ENCODE data around the gene C9orf72.
"Not testable (repeated sequence)": the region's sequence is repeated elsewhere in the genome, so short reads cannot be mapped to it uniquely, and the experiment has no call there.

C9orf72 gene, protein sequence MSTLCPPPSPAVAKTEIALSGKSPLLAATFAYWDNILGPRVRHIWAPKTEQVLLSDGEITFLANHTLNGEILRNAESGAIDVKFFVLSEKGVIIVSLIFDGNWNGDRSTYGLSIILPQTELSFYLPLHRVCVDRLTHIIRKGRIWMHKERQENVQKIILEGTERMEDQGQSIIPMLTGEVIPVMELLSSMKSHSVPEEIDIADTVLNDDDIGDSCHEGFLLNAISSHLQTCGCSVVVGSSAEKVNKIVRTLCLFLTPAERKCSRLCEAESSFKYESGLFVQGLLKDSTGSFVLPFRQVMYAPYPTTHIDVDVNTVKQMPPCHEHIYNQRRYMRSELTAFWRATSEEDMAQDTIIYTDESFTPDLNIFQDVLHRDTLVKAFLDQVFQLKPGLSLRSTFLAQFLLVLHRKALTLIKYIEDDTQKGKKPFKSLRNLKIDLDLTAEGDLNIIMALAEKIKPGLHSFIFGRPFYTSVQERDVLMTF

DNA sequence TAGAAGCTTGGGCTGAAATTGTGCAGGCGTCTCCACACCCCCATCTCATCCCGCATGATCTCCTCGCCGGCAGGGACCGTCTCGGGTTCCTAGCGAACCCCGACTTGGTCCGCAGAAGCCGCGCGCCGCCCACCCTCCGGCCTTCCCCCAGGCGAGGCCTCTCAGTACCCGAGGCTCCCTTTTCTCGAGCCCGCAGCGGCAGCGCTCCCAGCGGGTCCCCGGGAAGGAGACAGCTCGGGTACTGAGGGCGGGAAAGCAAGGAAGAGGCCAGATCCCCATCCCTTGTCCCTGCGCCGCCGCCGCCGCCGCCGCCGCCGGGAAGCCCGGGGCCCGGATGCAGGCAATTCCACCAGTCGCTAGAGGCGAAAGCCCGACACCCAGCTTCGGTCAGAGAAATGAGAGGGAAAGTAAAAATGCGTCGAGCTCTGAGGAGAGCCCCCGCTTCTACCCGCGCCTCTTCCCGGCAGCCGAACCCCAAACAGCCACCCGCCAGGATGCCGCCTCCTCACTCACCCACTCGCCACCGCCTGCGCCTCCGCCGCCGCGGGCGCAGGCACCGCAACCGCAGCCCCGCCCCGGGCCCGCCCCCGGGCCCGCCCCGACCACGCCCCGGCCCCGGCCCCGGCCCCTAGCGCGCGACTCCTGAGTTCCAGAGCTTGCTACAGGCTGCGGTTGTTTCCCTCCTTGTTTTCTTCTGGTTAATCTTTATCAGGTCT is at the start of gene C9orf72:
C9orf72 (minus strand) TSS at position 564 of the 716 bp plus-strand sequence. CDS start 6,361 bp downstream, outside the sequence.
- DNase-seq, result peak; percentile 87

DNA sequence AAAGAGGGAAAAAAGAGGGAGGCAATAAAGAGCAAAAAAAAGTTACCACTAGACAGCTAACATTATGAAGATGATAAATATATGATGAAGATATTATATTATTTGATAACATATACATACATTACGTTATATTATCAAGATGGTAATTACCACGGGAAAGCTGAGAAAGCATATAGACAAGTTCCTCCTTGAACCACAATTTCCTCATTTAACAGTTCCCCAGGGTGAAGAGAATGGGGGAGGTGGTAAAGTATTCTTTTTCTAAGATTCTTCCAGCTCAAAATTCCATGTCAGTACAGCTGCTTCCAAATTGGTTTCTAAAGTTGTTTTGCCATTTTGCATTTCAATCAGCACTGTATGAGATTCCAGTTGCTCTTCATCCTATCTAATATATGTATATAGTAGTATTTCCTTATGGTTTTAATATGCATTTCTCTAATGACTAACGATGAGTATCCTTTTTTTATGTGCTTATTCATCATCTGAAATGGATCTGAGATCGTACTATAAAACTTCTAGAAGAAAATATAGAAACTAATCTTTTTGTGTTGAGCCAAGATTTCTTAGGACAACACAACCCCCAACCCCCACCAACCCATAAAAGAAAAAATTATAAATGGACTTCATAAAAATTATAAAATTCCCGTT is 49.5 kb upstream of the C9orf72 start:
- DNase-seq, result no peak

DNA sequence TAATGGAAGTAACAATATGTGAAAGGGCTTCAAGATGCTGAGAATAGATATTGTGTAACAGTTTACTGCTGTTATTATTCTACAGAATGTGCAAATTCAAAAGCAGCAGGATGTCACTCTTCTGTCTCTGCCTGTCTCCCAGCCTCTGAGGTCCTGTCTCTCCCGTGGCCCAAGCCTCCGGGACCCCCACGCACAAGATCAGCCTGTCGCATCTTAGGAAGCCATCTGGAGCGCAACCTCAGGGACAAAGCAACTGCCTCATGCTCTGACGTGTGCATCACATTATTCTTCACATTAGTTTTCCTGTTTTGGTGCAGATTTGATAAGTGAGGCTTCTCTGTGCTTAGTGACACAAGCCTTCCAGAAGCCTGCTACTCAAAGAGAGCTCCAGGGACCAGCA is 46.5 kb upstream of the C9orf72 start:
- no peak for DNase-seq

DNA sequence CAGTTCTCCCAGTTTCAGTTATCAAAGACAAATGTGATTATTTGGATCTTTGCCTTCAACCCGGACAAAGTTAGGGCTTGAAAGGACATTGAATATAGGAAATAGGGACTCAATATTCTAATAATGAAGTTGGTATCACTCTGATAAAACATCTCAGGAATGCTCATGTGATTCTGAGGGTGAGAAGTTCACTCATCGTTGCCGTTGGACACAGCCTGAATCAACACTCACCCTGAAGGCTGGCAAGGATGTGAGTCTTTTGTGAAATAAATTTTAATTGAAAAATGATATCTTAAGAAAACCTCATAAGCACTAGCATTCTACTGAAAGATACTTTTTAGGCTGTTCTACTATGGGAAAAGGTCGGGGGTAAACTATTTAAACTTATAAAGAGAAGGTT is 44.8 kb upstream of the C9orf72 start:
- DNase-seq, result no peak

DNA sequence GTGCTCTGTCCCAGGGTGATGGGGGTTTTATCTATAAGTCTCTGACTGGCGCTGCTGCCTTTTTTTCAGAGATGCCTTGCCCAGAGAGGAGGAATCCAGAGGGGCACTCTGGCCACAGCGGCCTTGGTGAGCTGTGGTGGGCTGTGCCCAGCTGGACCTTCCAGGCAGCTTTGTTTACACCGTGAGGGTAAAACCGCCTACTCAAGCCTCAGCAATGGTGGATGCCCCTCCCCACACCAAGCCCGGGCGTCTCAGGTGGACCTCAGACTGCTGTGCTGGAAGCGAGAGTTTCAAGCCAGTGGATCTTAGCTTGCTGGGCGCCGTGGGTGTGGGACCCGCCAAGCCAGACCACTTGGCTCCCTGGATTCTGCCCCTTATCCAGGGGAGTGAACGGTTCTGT is 41.3 kb upstream of the C9orf72 start:
- DNase-seq, result no peak

DNA sequence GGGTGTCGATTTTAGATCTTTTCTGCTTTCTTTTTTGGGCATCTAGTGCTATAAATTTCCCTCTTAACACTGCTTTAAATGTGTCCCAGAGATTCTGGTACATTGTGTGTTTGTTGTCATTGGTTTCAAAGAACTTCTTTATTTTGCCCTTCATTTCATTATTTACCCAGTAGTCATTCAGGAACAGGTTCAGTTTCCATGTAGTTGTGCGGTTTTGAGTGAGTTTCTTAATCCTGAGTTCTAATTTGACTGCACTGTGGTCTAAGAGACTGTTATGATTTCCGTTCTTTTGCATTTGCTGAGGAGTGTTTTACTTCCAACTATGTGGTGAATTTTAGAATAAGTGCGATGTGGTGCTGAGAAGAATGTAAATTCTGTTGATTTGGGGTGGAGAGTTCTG is 38.8 kb upstream of the C9orf72 start:
- not testable (repeated sequence) for DNase-seq

DNA sequence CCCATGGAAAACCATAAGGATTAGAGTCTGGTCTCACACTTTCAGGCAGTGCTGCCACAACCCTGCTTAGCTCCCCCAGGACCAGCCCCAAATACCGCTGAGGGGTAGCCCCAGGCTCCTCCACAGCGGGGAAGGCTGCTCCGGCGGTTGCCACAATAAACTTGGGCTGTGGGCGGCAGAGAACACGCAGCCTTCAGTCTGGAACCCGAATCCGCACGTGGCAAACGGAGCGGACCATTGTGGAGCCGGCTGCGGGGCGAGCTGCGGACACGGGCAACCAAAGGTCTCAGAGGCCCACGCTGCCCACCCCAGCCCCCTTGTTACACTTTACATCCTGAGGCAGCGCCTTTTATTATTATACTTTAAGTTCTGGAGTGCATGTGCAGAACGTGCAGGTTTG is 37.3 kb upstream of the C9orf72 start:
- DNase-seq, result no peak

DNA sequence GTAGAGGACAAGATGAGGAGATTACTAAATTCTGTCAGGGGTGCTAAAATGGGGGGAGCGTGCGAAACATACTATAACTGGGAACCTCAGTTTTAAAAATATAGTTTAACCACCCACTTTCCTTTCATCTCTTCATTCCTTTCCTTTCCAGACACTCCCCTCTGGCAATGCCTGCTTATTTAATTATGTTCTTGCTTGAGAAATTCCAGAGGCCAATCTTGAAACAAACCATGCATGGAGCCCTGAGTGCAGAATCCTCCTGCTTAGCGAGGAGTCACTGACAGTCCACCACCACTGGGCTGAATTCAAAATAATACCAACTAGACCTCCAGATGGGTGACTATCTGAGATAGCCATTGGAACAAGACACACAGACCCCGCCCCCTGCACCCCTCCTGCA is 29.7 kb upstream of the C9orf72 start:
- no peak for DNase-seq

DNA sequence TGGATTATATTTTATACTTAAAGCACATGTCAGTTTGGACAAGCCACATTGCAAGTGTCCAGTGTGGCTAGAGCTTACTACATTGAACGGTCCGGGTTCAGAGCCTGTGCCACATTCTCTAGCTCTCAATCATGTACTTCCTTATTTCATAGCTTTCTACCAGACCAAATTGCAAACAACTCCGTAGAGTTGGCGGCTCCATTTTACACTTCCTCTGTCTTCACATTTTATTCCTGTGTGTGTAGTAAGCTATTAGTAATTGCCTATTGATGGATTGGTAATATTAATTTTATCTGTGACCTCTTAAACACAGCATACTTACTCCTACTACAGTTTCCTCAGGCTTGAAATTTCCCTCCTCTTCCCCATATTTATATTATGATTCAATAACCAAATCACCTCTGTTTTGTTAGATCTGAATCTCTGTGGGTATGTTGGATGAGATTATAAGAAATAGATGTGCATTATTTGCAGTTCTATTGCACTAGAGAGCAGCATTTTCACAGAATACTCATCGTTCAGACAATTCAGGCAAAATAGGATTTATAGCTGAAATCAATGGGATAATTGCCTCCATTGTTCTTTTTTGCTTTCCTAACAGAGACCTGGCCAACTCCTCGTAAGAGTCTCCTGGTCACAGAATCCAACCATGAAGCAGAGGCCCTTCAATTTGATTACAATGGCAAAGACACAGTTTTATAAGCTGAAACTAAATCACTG is 29.0 kb upstream of the C9orf72 start:
- peak; percentile 20 for DNase-seq

DNA sequence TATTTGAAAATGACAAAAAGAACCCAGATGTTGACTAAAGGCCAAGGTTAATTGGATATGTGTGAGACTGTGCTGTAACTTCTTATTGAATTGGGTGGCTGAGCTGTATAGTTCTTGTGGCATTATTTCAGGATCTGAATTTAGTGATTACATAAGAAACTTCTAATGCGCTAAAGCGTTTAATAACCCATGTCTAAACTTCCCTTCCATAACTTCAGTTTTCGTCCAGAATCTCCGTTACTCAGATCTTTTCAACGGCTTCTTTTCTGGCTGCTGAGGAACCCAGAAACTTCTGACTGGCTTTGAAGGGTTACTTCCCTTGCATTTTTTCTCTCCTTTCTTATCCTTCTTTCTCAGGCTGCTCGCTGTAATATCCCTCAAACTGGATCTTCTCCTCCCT is 28.1 kb upstream of the C9orf72 start:
- DNase-seq, result no peak

DNA sequence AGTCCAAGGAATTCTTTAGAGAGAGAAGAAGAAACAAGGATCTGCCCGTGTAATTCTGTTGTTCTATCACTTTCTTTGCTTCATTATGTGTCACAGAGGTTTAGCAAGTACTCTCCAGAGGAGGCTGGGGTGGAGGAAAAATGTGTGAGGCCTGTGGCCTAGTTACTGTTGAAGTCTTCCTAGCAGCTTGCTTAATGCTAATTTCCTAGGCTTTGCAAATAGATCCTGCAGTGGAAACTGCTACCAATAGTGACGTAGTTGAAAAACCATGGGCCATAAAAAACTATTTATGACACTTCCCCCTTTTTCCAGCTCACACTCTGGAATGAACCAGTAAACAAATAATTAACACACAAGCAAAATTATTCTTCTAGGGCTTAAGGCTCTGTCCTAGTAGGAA is 27.0 kb upstream of the C9orf72 start:
- no peak for DNase-seq

DNA sequence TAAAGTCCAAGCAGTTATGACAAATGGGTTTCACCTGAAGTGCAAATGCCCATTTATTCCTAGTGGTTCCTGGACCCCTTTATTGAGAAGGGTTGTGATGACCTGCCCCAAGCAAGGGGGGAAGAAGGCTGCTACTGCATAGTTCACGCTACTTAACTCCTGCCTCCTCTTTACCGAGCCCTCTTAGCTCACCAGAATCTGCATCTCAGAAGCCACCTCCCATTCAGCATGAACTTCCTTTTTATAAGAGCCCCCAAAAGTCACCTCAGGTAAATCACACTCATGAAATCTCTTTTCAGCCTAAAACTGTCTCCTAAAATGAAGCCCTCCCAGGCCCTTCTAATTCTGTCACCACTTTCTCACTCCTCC is 26.6 kb upstream of the C9orf72 start:
- no peak for DNase-seq

DNA sequence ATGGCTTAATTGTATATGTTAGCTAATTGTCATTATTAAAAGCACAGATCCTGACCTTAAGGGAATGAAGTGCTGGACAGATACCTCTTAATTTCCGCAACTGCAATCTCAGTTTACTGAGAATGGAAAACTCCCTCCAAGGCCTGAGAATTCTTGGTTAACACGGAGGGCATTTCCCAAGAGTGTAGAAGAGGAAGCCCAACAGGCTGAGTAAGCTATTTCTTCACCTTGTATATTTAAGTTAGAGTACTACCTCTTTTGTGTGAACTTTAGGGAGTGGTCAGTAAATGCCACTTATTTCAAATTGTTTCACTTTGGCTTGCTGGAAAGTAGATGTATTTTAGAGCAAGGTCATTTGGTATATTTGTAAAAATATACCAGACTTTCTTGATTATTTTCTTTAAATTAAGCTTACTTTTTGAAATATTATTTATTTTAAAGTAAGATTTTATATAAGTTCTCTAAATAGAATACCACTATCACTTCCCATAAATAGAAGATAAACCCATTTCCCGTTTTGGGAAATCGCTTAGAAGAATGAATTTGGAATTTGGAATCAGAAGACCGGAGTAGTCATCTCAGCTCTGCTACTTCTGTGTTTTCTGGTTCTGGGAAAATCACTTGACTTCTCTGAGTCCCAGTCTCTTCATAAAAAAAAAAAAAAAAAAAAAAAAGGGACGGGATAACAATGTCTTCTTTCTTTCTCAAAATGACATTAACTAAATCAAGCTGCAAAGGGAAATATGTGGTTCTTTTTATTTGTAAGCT is 26.0 kb upstream of the C9orf72 start:
- no peak for DNase-seq

DNA sequence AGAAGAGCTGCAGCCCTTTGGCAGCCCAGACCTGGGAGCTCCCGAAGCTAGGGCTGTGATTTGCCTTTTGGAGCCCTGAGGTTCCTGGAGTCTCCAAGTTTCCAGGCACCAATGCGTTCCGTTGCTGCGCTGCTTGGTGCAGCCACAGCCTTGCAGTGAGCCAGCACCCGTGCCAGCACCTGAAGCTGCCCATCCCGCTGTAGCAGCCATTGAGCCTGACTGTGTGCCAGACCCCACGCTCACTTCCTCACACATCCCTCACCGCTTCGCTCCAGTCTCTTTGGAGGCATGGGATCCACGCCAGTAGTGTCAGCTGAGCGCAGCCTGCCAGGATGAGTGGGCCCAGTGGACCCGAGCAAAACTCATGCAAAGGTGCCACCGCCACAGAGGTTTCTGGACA is 22.5 kb upstream of the C9orf72 start:
- no peak for DNase-seq

DNA sequence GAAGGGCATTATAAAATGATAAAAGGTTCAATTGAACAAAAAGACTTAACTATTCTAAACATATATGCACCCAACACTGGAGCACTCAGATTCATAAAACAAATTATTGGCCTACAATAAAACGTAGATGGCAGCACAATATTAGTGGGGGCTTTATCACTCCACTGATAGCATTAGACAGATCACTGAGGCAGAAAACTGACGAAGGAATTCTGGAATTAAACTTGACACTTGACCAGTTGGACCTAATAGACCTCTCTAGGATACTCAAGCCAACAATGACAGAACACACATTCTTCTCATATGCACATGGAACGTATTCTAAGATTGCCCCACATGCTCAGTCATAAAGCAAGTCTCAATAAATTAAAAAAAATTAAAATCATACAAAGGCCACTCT is 18.4 kb upstream of the C9orf72 start:
- no peak for DNase-seq

DNA sequence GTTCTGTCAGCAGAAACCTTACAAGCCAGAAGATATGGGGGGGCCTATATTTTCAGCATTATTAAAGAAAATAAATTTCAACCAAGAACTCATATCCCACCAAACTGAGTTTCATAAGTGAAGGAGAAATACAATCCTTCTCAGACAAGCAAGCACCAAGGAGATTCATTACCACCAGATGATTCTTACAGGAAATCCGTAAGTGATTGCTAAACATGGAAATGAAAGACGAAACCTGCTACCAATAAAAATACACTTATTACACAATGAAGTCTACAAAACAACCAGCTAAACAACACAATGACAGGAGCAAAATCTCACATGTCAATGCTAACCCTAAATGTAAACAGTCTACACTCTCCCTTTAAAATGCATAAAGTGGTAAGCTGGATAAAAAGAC is 17.8 kb upstream of the C9orf72 start:
- no peak for DNase-seq

DNA sequence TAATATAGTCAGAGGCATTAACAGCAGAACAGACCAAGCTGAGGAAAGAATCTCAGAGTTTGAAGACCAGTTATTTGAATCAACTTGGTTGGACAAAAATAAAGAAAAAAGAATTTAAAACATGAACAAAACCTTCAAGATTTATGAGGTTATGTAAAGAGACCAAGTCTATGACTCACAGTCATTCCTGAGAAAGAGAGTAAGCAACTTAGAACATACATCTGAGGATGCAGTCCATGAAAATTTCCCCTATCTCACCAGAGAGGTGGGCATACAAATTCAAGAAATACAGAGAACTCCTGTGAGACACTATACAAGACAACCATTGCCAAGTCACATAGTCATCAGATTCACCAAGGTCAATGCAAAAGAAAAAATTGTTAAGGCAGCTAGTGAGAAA is 17.4 kb upstream of the C9orf72 start:
- no peak for DNase-seq

DNA sequence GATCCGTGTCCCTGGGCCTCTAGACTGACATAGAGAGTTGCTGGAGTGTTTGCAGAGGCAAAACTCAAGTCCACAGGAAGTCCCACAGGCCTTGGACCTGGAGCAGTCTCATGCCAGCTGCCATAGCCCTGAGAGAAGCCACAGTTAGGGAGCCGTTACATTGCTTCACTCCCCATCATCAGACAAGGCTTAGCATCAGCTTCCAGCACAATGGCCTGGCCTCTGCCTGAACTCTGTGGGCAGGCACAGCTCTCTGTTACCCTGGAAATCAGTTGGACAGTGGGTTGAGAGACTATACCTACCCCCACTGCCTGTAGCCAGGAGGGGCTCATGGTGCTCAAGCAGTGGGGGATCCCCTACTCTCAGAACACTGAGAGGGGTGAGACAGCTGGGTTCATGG is 16.2 kb upstream of the C9orf72 start:
- no peak for DNase-seq

DNA sequence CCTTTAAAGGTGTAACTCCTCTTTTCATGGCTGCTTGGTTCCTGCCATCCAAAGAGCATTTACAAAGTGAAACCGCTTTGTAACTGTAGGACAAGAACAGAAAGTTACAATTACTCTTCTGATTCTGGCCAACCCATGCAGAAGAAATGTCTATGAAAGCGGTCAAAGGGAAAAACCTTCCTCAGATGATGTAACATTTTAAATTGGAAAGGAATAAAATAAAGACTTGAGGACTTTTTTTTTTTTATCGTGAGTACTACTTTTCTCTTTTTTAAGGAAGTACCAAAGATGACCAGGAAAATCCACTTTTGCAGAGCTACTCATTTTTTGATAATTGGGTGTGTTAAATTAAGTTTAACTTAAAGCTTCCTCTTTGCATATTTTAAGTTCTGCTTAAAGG is 13.0 kb upstream of the C9orf72 start:
- DNase-seq, result no peak

DNA sequence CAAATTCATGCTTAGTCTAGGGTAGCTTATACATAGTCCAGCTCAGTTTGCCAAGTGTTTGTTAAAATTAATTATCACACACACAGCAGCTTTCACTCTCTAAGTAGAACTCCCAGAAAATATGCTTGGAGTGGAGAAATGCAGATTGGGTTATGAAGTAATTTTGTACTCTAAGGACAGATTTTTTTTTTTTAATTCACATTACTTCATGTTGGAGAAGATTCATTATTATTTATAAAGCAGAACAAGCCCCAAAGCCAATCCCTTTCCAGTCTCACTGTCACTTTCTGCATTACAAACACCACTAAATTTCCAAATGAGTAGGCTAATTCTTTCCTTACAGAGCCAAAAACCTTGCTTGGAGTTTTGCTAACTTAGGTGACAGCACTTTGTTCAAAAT is 11.7 kb upstream of the C9orf72 start:
- DNase-seq, result no peak

DNA sequence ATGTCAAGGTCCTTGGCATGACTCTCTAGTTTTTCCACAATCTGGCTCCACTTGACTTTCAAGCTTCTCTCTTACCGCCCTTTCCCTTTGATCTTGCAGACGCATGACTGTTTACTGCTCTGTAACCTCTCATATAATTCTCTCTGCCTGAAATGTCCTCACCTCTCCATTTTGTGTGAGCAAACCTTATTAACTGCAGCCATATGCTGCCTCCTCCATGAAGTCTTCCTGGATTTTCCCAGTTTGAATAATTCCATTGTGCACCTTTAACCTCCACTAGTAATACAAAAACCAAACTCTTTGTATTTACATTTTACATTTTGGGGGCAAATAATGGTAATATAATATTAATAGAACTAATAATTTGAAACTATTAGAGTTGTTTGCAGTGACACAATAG is 9.5 kb upstream of the C9orf72 start:
- no peak for DNase-seq

DNA sequence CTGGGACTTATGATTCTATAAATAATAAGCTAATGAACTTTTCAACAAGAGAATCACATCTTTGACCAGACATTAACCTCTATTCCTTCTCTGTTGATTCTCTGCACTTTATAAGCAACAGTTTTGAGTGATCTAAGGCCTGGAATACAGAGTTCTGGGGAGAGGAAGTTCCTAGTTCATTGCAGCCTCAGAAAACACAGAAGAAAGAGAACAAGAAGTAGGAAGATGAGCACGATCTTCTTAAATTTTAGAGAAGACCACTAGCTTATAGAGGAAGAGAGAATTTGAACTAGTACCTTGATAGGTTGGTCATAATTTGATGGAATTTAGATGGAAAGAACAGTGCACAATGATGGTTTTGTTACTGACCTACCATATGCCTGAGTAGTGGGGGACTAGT is 8.5 kb upstream of the C9orf72 start:
- DNase-seq, result no peak
